Fibroblast of pulmonary artery (primary cell): Measurements from ENCODE around the gene HYOU1.
"Not testable (repeated sequence)": the region's sequence is repeated elsewhere in the genome, so short reads cannot be mapped to it uniquely, and the experiment has no call there.

ENCODE experiments used
- DNase-seq: peaks from one replicate; pipeline ENCODE4 v3.0.0-alpha.2; 2010; ENCODE audit warnings: low read depth
- H3K4me3 ChIP-seq: replicated peaks from 2 replicates; pipeline ENCODE4 v1.5.1; 2011; ENCODE audit warnings: low read depth, mild to moderate bottlenecking, control low read depth, low read length, moderate library complexity
- CTCF ChIP-seq: IDR thresholded peaks from 2 replicates; pipeline ENCODE4 v1.5.1; 2011; ENCODE audit warnings: mild to moderate bottlenecking, control low read depth, low read length, inconsistent platforms; ENCODE audit errors: missing control alignments

HYOU1 gene

DNA sequence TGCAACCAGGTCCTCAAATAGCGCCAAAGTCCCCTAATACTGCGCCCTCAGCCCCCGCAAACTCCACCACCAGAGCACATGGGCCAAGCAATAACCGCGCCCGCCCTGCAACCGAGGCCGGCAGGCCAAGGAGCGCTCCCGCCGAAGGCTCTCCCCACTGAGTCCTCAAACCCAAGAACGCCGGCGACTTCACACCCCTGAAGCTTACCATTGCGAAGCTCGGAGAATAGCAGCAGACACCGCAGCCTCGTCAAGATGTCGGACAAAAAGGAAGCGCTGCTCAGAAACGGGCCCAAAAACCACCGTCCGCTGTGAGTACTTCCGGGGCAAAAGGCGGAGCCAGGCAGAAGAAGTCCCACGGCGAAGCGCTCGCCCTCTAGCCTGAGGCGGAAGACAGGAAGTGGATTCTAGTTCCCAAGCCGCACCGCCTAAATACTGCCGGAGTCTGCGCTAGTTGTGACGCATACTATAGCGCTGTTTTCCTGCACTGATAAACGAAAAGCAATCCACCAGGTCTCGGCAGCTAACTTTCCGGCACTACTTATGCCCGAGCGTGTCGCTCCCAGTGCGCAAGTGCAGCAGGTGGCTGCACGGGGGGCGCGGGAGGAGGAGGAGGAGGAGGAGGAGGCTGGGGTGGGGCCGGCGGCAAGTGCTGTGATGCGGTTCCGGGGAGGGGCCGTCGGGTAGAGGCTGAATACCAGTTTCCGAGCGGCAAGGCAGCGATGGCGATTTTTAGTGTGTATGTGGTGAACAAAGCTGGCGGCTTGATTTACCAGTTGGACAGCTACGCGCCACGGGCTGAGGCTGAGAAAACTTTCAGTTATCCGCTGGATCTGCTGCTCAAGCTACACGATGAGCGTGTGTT, 38.7 kb downstream of the HYOU1 start, which contains the start of the genes RPS25 and TRAPPC4:
RPS25 (minus strand) TSS at position 270 of the 865 bp plus-strand sequence; CDS start at position 211, 59 bp downstream.
TRAPPC4 (plus strand) TSS at position 693 of the 865 bp plus-strand sequence; CDS start at position 723, 30 bp downstream.
- TF ChIP-seq CTCF, result no peak
- H3K4me3 ChIP-seq, result peak within 1 kb of the TSS; percentile 89
- DNase-seq, result peak; percentile 97

DNA sequence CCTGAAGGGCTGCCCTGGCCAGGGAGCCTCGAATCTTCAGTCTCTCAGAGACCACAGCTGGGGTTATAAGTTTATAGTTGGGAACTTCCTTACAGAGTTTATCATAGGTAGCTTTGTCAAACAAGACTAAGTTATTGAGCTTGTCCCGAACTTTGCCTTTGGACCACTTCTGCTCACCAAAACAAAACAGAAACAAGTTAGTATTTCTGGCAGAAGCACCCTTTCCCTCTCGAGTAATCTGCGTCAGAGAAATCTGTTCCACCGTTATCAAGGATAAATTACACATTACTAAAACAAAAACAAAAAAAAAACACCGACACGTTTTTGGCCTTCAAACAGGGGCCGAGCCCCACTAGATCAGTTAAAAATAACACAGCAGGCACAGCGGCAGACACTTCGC, 39.6 kb downstream of the HYOU1 start:
- peak overlapping the region; percentile 89 for H3K4me3 ChIP-seq
- DNase-seq, result not testable (repeated sequence)

- DNase-seq, result no peak
- peak overlapping the region; percentile 89 for H3K4me3 ChIP-seq
- no peak for TF ChIP-seq CTCF
Observed at GRCh38 chr11:119016216-119017009, 40.6 kb downstream of the HYOU1 start.

GRCh38 chr11:119015054-119015611, 41.9 kb downstream of the HYOU1 start:
- no peak overlapping the region for H3K4me3 ChIP-seq
- DNase-seq, result no peak
- no peak for TF ChIP-seq CTCF

DNA sequence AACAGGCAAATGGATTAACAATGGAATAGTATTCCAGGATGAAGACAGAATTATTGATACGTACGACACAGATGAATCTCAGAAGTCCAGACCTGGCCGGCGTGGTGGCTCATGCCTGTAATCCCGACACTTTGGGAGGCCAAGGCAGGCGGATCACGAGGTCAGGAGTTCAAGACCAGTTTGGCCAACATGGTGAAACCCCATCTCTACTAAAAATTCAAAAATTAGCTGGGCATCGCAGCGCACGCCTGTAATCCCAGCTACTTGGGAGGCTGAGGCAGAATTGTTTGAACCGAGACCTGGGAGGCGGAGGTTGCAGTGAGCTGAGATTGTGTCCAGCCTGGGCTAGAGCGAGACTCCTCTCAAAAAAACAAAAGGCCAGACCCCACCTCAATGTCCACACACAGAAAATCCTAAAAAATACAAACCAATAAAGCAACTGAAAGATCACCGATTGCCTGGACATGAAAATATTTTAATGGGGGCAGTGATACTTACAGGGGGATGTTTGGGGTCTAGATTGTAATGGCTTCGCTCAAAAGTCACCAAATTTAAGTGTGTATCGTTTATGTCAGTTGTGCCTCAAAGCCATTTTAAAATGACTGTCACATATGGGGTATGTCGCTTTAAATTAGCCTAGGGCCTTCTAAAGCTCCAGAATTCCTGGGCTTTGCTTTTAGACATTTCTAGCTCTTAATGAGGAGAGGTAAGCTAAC, 42.6 kb downstream of the HYOU1 start:
- DNase-seq, result no peak
- H3K4me3 ChIP-seq, result no peak overlapping the region
- no peak for TF ChIP-seq CTCF

- no peak for TF ChIP-seq CTCF
- no peak for DNase-seq
- no peak overlapping the region for H3K4me3 ChIP-seq
Observed at GRCh38 chr11:119012629-119013170, 44.3 kb downstream of the HYOU1 start.
